ENCODE data around the gene RTP3.

RTP3 gene

GRCh38 chr3:46496746-46497555 is 825 bp upstream of the RTP3 start:
- H3K4me3 ChIP-seq (ENCODE audit: low read length) = no peak overlapping the region
- H3K9me3 ChIP-seq (ENCODE audit: insufficient read depth, low read length) = no peaks in the 10 kb centered on the region
- H3K36me3 ChIP-seq (replicated peaks; ENCODE audit: low read depth, low read length) = no peaks in the 10 kb centered on the region
- no peaks in the 10 kb centered on the region for H3K79me2 ChIP-seq (ENCODE audit: low read length)
- TF ChIP-seq CTCF (IDR thresholded peaks at IDR 0.05; ENCODE audit: low read depth, low read length) (peak; percentile 75), EZH2phosphoT487 (IDR thresholded peaks at IDR 0.05; ENCODE audit: low read depth) (no peak)
- H3K27ac ChIP-seq (ENCODE audit: low read length) = no peak overlapping the region
- H3K4me1 ChIP-seq (ENCODE audit: low read length) = peaks cover 14% of the 10 kb centered on the region
- H2AFZ ChIP-seq (ENCODE audit: low read depth, low read length) = no peak overlapping the region
- no peak overlapping the region for H3K4me2 ChIP-seq (ENCODE audit: low read length)
- H3K27me3 ChIP-seq (ENCODE audit: low read depth, low read length) = peaks cover 13% of the 10 kb centered on the region
- H4K20me1 ChIP-seq (ENCODE audit: insufficient read depth, low read length) = no peaks in the 10 kb centered on the region
- no peak overlapping the region for H3K9ac ChIP-seq (ENCODE audit: low read length)

- H2AFZ ChIP-seq (ENCODE audit: low read depth, low read length) = no peak overlapping the region
- H3K9me3 ChIP-seq (ENCODE audit: insufficient read depth, low read length) = no peaks in the 10 kb centered on the region
- no peaks in the 10 kb centered on the region for H4K20me1 ChIP-seq (ENCODE audit: insufficient read depth, low read length)
- no peak overlapping the region for H3K9ac ChIP-seq (ENCODE audit: low read length)
- no peaks in the 10 kb centered on the region for H3K36me3 ChIP-seq (replicated peaks; ENCODE audit: low read depth, low read length)
- H3K4me1 ChIP-seq (ENCODE audit: low read length) = peaks cover 28% of the 10 kb centered on the region
- TF ChIP-seq CTCF (IDR thresholded peaks at IDR 0.05; ENCODE audit: low read depth, low read length) = no peak
- TF ChIP-seq EZH2phosphoT487 (IDR thresholded peaks at IDR 0.05; ENCODE audit: low read depth) = no peak
- H3K27me3 ChIP-seq (ENCODE audit: low read depth, low read length) = peaks cover 10% of the 10 kb centered on the region
- no peaks in the 10 kb centered on the region for H3K79me2 ChIP-seq (ENCODE audit: low read length)
- H3K4me3 ChIP-seq (ENCODE audit: low read length) = no peak overlapping the region
- H3K4me2 ChIP-seq (ENCODE audit: low read length) = no peak overlapping the region
- no peak overlapping the region for H3K27ac ChIP-seq (ENCODE audit: low read length)
These were observed 1.2 kb downstream of the RTP3 start for GRCh38 chr3:46498916-46499519.

- Histone ChIP-seq H3K9ac (ENCODE audit: low read length) (no peak overlapping the region), H2AFZ (ENCODE audit: low read depth, low read length) (no peak overlapping the region), H3K27me3 (ENCODE audit: low read depth, low read length) (peaks cover 9% of the 10 kb centered on the region), H3K36me3 (replicated peaks; ENCODE audit: low read depth, low read length) (no peaks in the 10 kb centered on the region), H3K9me3 (ENCODE audit: insufficient read depth, low read length) (no peaks in the 10 kb centered on the region), H3K4me2 (ENCODE audit: low read length) (no peak overlapping the region), H3K27ac (ENCODE audit: low read length) (no peak overlapping the region), H3K4me3 (ENCODE audit: low read length) (no peak overlapping the region), H3K4me1 (ENCODE audit: low read length) (peaks cover 28% of the 10 kb centered on the region), H3K79me2 (ENCODE audit: low read length) (no peaks in the 10 kb centered on the region), H4K20me1 (ENCODE audit: insufficient read depth, low read length) (no peaks in the 10 kb centered on the region)
- no peak for TF ChIP-seq CTCF (IDR thresholded peaks at IDR 0.05; ENCODE audit: low read depth, low read length)
- no peak for TF ChIP-seq EZH2phosphoT487 (IDR thresholded peaks at IDR 0.05; ENCODE audit: low read depth)
These were observed 3.2 kb downstream of the RTP3 start for GRCh38 chr3:46500656-46501635.
